ENCODE data around the gene TOX2. TPM values are rescaled to one million over a fixed set of nuclear protein-coding genes. Genes with fewer than 3 reads are reported as not detected.

The TOX2 gene
- total RNA-seq, 1 donor from 2014 or later, result not detected

DNA sequence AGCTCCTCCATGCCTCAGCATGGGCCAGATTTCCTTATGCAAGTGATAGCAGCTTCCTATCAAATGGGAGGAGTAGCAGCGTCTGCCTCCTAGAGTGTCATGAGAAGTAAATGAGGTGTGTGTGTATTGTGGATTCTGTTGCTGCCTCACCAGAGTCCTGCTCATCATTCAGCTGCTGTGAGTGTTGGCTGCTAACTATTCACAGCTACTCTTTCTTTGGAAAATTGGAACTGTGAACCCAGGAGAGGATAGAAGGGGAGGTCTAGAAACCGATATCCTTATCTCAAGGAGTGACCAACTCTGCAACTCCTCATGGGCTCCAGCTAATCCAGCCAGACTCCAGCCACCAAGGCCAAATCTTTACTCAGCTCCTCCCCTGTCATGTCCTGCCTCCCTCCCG is 63.3 kb downstream of the TOX2 start:
- DNase-seq (ENCODE audit: low read depth), result no peak
- Histone ChIP-seq H3K36me3 (ENCODE audit: control insufficient read depth, insufficient read depth, low read length) (no peaks in the 10 kb centered on the region), H3K27me3 (ENCODE audit: control insufficient read depth, insufficient read depth, low read length) (peaks cover 8% of the 10 kb centered on the region), H3K4me3 (ENCODE audit: low read depth, low read length) (no peak overlapping the region)
- TF ChIP-seq, protein P1, sequence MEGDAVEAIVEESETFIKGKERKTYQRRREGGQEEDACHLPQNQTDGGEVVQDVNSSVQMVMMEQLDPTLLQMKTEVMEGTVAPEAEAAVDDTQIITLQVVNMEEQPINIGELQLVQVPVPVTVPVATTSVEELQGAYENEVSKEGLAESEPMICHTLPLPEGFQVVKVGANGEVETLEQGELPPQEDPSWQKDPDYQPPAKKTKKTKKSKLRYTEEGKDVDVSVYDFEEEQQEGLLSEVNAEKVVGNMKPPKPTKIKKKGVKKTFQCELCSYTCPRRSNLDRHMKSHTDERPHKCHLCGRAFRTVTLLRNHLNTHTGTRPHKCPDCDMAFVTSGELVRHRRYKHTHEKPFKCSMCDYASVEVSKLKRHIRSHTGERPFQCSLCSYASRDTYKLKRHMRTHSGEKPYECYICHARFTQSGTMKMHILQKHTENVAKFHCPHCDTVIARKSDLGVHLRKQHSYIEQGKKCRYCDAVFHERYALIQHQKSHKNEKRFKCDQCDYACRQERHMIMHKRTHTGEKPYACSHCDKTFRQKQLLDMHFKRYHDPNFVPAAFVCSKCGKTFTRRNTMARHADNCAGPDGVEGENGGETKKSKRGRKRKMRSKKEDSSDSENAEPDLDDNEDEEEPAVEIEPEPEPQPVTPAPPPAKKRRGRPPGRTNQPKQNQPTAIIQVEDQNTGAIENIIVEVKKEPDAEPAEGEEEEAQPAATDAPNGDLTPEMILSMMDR (IDR thresholded peaks at IDR 0.05; ENCODE audit: insufficient read depth, low read length, severe bottlenecking), result no peak
- no peak for FAIRE-seq

DNA sequence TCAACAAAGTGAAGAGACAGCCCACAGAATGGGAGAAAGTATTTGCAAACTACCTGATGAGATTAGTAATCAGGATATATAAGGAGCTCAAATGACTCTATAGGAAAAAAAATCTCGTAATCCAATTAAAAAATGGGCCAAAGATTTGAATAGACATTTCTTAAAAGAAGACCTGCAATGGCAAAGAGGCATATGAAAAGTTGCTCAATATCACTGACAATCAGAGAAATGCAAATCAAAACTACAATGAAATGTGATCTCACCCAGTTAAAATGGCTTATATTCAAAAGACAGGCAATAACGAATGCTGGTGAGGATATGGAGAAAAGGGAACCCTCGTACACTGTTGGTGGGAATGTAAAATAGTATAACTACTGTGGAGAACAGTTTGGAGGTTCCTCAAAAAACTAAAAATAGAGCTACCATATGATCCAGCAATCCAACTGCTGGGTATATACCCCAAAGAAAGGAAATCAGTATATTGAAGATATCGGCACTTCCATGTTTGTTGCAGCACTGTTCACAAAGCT is 65.0 kb downstream of the TOX2 start:
- Histone ChIP-seq H3K4me3 (ENCODE audit: low read depth, low read length) (no peak overlapping the region), H3K27me3 (ENCODE audit: control insufficient read depth, insufficient read depth, low read length) (peaks cover 4% of the 10 kb centered on the region), H3K36me3 (ENCODE audit: control insufficient read depth, insufficient read depth, low read length) (no peaks in the 10 kb centered on the region)
- DNase-seq (ENCODE audit: low read depth) (no peak), FAIRE-seq (no peak)
- TF ChIP-seq, protein P1 (IDR thresholded peaks at IDR 0.05; ENCODE audit: insufficient read depth, low read length, severe bottlenecking), result no peak

DNA sequence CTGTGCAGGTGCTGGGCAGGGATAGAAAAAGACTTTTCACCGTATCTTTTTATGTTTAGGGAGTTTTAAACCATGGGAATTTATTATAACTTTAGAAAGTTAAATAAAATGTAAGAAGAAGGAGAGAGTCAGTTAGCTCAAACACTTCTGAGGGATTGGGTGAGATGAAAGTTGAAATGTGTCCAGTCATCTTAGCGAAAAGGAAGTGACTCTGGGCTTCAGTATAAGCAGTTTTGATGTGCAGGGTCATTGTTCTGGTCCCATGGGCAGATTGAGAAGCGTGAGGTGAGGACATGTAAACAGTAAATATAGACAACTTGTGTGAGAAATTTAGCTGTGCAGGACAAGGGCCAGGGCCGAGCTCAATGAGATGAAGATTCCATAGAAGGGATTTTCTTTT is 66.9 kb downstream of the TOX2 start:
- DNase-seq (ENCODE audit: low read depth), result no peak
- FAIRE-seq, result no peak
- no peaks in the 10 kb centered on the region for H3K36me3 ChIP-seq (ENCODE audit: control insufficient read depth, insufficient read depth, low read length)
- TF ChIP-seq, protein P1 (IDR thresholded peaks at IDR 0.05; ENCODE audit: insufficient read depth, low read length, severe bottlenecking), result no peak
- peaks cover 4% of the 10 kb centered on the region for H3K27me3 ChIP-seq (ENCODE audit: control insufficient read depth, insufficient read depth, low read length)
- H3K4me3 ChIP-seq (ENCODE audit: low read depth, low read length), result no peak overlapping the region

DNA sequence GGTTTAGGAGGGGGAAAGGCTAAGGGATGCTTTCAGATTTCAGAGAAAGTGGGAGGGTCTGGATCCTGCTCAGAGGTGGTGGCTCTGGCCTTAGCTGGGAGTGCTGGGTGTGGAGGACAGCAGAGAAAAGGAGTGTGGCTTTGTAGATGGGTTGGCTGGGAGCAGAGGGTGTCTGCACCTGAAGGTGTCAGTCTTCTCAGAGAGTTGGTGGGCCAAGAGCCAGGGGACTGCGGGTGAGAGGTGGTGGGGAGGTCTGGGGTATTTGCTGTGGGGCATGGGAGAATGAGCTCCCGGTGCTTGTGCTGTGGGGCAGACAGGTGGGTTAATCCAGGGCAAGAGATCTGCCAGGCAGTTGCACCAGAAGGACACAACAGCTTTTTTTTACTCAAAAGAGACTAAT is 67.4 kb downstream of the TOX2 start:
- no peak overlapping the region for H3K4me3 ChIP-seq (ENCODE audit: low read depth, low read length)
- DNase-seq (ENCODE audit: low read depth), result no peak
- peaks cover 4% of the 10 kb centered on the region for H3K27me3 ChIP-seq (ENCODE audit: control insufficient read depth, insufficient read depth, low read length)
- no peak for FAIRE-seq
- no peaks in the 10 kb centered on the region for H3K36me3 ChIP-seq (ENCODE audit: control insufficient read depth, insufficient read depth, low read length)
- TF ChIP-seq, protein P1 (IDR thresholded peaks at IDR 0.05; ENCODE audit: insufficient read depth, low read length, severe bottlenecking), result no peak

DNA sequence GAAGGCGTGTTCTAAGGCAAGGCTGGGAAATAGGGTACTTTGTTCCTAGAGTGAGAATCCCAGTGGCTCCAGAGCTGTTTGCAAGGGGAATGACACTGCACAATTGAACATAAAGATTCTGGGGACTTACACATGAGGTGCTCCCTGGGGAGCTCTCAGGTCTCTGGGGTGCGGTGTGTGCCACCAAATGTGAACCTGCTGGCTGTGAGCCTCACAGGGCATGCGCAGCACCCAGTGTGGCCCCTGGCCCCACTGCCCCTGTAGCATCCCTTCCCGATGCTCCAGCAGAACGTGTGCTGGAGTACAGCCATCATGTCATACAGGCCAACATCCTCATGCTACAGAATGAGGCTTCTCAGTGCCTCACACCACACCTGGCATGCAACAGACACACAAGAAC is 68.2 kb downstream of the TOX2 start:
- FAIRE-seq (no peak), DNase-seq (ENCODE audit: low read depth) (no peak)
- Histone ChIP-seq H3K4me3 (ENCODE audit: low read depth, low read length) (no peak overlapping the region), H3K27me3 (ENCODE audit: control insufficient read depth, insufficient read depth, low read length) (peaks cover 2% of the 10 kb centered on the region), H3K36me3 (ENCODE audit: control insufficient read depth, insufficient read depth, low read length) (no peaks in the 10 kb centered on the region)
- TF ChIP-seq, protein P1 (IDR thresholded peaks at IDR 0.05; ENCODE audit: insufficient read depth, low read length, severe bottlenecking), result no peak

DNA sequence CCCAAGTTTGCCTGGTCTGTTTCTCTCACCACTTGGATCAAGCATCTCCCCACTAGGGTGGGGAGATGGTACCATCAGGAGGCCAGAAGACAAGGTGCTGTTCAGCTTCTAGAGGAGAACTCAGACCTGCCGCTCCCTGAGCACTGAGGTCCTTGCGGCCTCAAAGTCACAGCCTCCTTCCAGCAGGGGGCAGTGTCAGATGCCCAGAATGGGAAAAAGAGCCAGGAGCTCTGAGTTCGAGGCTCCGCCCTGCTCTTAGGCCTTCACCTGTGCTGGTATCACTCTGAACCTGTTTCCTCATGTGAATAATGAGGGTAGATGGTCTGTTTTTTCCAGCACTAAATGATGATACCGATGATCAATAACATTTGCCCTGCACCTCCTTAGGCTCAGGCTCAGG is 68.7 kb downstream of the TOX2 start:
- Histone ChIP-seq H3K27me3 (ENCODE audit: control insufficient read depth, insufficient read depth, low read length) (peaks cover 2% of the 10 kb centered on the region), H3K4me3 (ENCODE audit: low read depth, low read length) (no peak overlapping the region), H3K36me3 (ENCODE audit: control insufficient read depth, insufficient read depth, low read length) (no peaks in the 10 kb centered on the region)
- TF ChIP-seq, protein P1 (IDR thresholded peaks at IDR 0.05; ENCODE audit: insufficient read depth, low read length, severe bottlenecking), result peak; percentile 13
- DNase-seq (ENCODE audit: low read depth), result no peak
- FAIRE-seq, result no peak

Data from bronchial epithelial cell (primary cell).